Measurements from ENCODE around the gene ZKSCAN8.
A peak's percentile ranks its signal among the peaks of the same experiment; 100 is the strongest.
"Not testable (repeated sequence)": the region's sequence is repeated elsewhere in the genome, so short reads cannot be mapped to it uniquely, and the experiment has no call there.

Gene ZKSCAN8

GRCh38 chr6:28141500-28142329 lies at the start of gene ZKSCAN8:
Gene ZKSCAN8 (plus strand): TSS chr6:28141883. CDS start chr6:28148408, 6,525 bp downstream.
- peak; percentile 42 to 76 for DNase-seq (ENCODE audit: low read depth in 1 of 2, low spot score in 1 of 2)

- DNase-seq (ENCODE audit: low read depth in 1 of 2, low spot score in 1 of 2) = not testable (repeated sequence)
Observed at GRCh38 chr6:28102222-28102621, 39.5 kb upstream of the ZKSCAN8 start.

- not testable (repeated sequence) for DNase-seq (ENCODE audit: low read depth in 1 of 2, low spot score in 1 of 2)
Observed at GRCh38 chr6:28102699-28103098, 39.0 kb upstream of the ZKSCAN8 start.

GRCh38 chr6:28104392-28105244 lies 37.1 kb upstream of the ZKSCAN8 start:
- peak; percentile 62 to 73 for DNase-seq (ENCODE audit: low read depth in 1 of 2, low spot score in 1 of 2)

- DNase-seq (ENCODE audit: low read depth in 1 of 2, low spot score in 1 of 2) = no peak
Observed at GRCh38 chr6:28105245-28105639, 36.4 kb upstream of the ZKSCAN8 start.

- no peak for DNase-seq (ENCODE audit: low read depth in 1 of 2, low spot score in 1 of 2)
Observed at GRCh38 chr6:28107506-28107905, 34.2 kb upstream of the ZKSCAN8 start.

- no peak for DNase-seq (ENCODE audit: low read depth in 1 of 2, low spot score in 1 of 2)
Observed at GRCh38 chr6:28111964-28112363, 29.7 kb upstream of the ZKSCAN8 start.

- DNase-seq (ENCODE audit: low read depth in 1 of 2, low spot score in 1 of 2) = no peak
Observed at GRCh38 chr6:28115799-28116198, 25.9 kb upstream of the ZKSCAN8 start.

- DNase-seq (ENCODE audit: low read depth in 1 of 2, low spot score in 1 of 2) = no peak
Observed at GRCh38 chr6:28117386-28118050, 24.2 kb upstream of the ZKSCAN8 start.

GRCh38 chr6:28118217-28118616 lies 23.5 kb upstream of the ZKSCAN8 start:
- DNase-seq (ENCODE audit: low read depth in 1 of 2, low spot score in 1 of 2) = no peak

GRCh38 chr6:28121876-28122275 lies 19.8 kb upstream of the ZKSCAN8 start:
- no peak for DNase-seq (ENCODE audit: low read depth in 1 of 2, low spot score in 1 of 2)

GRCh38 chr6:28122283-28122682 lies 19.4 kb upstream of the ZKSCAN8 start:
- not testable (repeated sequence) for DNase-seq (ENCODE audit: low read depth in 1 of 2, low spot score in 1 of 2)

GRCh38 chr6:28124350-28124970 lies 17.2 kb upstream of the ZKSCAN8 start, which contains the start of gene ZSCAN16:
Gene ZSCAN16 (plus strand): TSS chr6:28124609. CDS start chr6:28125444, 835 bp downstream.
- peak; percentile 43 to 71 for DNase-seq (ENCODE audit: low read depth in 1 of 2, low spot score in 1 of 2)

GRCh38 chr6:28124971-28125353 lies 16.7 kb upstream of the ZKSCAN8 start:
- no peak for DNase-seq (ENCODE audit: low read depth in 1 of 2, low spot score in 1 of 2)

- no peak for DNase-seq (ENCODE audit: low read depth in 1 of 2, low spot score in 1 of 2)
Observed at GRCh38 chr6:28125401-28125800, 16.3 kb upstream of the ZKSCAN8 start.

- DNase-seq (ENCODE audit: low read depth in 1 of 2, low spot score in 1 of 2) = no peak
Observed at GRCh38 chr6:28134015-28134414, 7.7 kb upstream of the ZKSCAN8 start.

- no peak for DNase-seq (ENCODE audit: low read depth in 1 of 2, low spot score in 1 of 2)
Observed at GRCh38 chr6:28134716-28135115, 7.0 kb upstream of the ZKSCAN8 start.

- DNase-seq (ENCODE audit: low read depth in 1 of 2, low spot score in 1 of 2) = no peak
Observed at GRCh38 chr6:28135393-28135792, 6.3 kb upstream of the ZKSCAN8 start.

GRCh38 chr6:28136585-28137504 lies 4.8 kb upstream of the ZKSCAN8 start:
- peak; percentile 60 to 80 for DNase-seq (ENCODE audit: low read depth in 1 of 2, low spot score in 1 of 2)

- peak; percentile 32 to 50 for DNase-seq (ENCODE audit: low read depth in 1 of 2, low spot score in 1 of 2)
Observed at GRCh38 chr6:28137505-28137981, 4.1 kb upstream of the ZKSCAN8 start.

All from activated CD4-positive, alpha-beta T cell treated with anti-CD3 and anti-CD28 coated beads, Interleukin-2, amount 50 U/mL, for 24 hours (primary cell).